Mesenteric fat pad (tissue), 1 donor: ENCODE results near the gene PTPN7. TPM values are rescaled to one million over a fixed set of nuclear protein-coding genes. Genes with fewer than 3 reads are reported as not detected.

Source experiments
- DNase-seq: peaks from one replicate; pipeline ENCODE4 v3.0.0-alpha.2; 2020; ENCODE audit warnings: low spot score
- total RNA-seq: library from RNA; stranded (reverse); fragmentation: NEBNext Ultra II Directional; extraction: Animal tissue kit (Norgen Biotek cat#: 25700); gene quantifications from one replicate; pipeline ENCODE4 v1.2.1, GENCODE V29; 2021
- donor health status: DM: yes; HTN: yes; CAD: no.

PTPN7 gene
- total RNA-seq, 1 donor from 2014 or later: 3.0 TPM

GRCh38 chr1:202107801-202108731 lies 52.3 kb downstream of the PTPN7 start:
- no peak for DNase-seq

GRCh38 chr1:202107321-202107761 lies 53.1 kb downstream of the PTPN7 start:
- no peak for DNase-seq

- no peak for DNase-seq
Measured at GRCh38 chr1:202106340-202107254, 53.8 kb downstream of the PTPN7 start.

- no peak for DNase-seq
Measured at GRCh38 chr1:202105571-202106339, 54.6 kb downstream of the PTPN7 start.

GRCh38 chr1:202104073-202104472 lies 56.3 kb downstream of the PTPN7 start:
- no peak for DNase-seq

- DNase-seq: no peak
Measured at GRCh38 chr1:202101184-202101583, 59.2 kb downstream of the PTPN7 start.

Other genes starting within 250 kb of the PTPN7 start
- 26.5 TPM for gene LMOD1, start 214.1 kb downstream of the PTPN7 start, total RNA-seq
- gene TIMM17A, start 205.1 kb downstream of the PTPN7 start, total RNA-seq: 61.7 TPM
- gene RNPEP, start 178.0 kb downstream of the PTPN7 start, total RNA-seq: 40.7 TPM
- gene ELF3, start 150.0 kb downstream of the PTPN7 start, total RNA-seq: 1.9 TPM
- not detected for gene GPR37L1, start 37.7 kb downstream of the PTPN7 start, total RNA-seq
- gene ARL8A, start 15.9 kb downstream of the PTPN7 start, total RNA-seq: 106 TPM
- 0.35 TPM for gene LGR6, start 33.2 kb upstream of the PTPN7 start, total RNA-seq
- 2.0 TPM for gene UBE2T, start 181.3 kb upstream of the PTPN7 start, total RNA-seq
- gene PPP1R12B, start 188.1 kb upstream of the PTPN7 start, total RNA-seq: 79.0 TPM